Activated CD8-positive, alpha-beta T cell treated with anti-CD3 and anti-CD28 coated beads for 36 hours (primary cell): ENCODE results near the gene SLAMF7. TPM values are rescaled to one million over a fixed set of nuclear protein-coding genes. Genes with fewer than 3 reads are reported as not detected.
A peak's percentile ranks its signal among the peaks of the same experiment; 100 is the strongest.

Experiments used
- ATAC-seq: fragments of 200-7000 bp; cut with Tn5 transposase; one replicate; pipeline ENCODE4 v1.10.0; 2021; ENCODE audit warnings: mild to moderate bottlenecking, moderate library complexity
- CTCF ChIA-PET: fragments of 350-600 bp; sonication (Branson Sonifier 250); formaldehyde crosslinking; loops from one replicate; lab custom pipeline; 2021; ENCODE audit warnings: antibody characterized with exemption; lab: Charles Lee
- POLR2A ChIA-PET: fragments of 350-600 bp; sonication (Branson Sonifier 250); formaldehyde crosslinking; loops from one replicate; lab custom pipeline; 2021; ENCODE audit warnings: antibody characterized with exemption; lab: Charles Lee
- DNase-seq: peaks from one replicate; pipeline ENCODE4 v3.0.0-alpha.2; 2020
- H3K27ac Mint-ChIP-seq: one replicate; pipeline ENCODE4 v1.8.0; 2021; ENCODE audit warnings: mild to moderate bottlenecking, mixed read lengths
- H3K27me3 Mint-ChIP-seq: one replicate; pipeline ENCODE4 v1.8.0; 2021; ENCODE audit warnings: mixed read lengths
- H3K36me3 Mint-ChIP-seq: one replicate; pipeline ENCODE4 v1.8.0; 2021; ENCODE audit warnings: low read depth, mixed read lengths
- H3K4me1 Mint-ChIP-seq: one replicate; pipeline ENCODE4 v1.8.0; 2021; ENCODE audit warnings: low read depth, mixed read lengths
- H3K4me3 Mint-ChIP-seq: one replicate; pipeline ENCODE4 v1.8.0; 2021; ENCODE audit warnings: mild to moderate bottlenecking, moderate library complexity, mixed read lengths
- H3K9me3 Mint-ChIP-seq: one replicate; pipeline ENCODE4 v1.8.0; 2021; ENCODE audit warnings: mixed read lengths
- intact Hi-C: fragments of 100-400 bp; cut with micrococcal nuclease; formaldehyde crosslinking; loops from one replicate; pipeline ENCODE4 v1.10.0; 2022
- total RNA-seq, 2 experiments: library from RNA; stranded (reverse); gene quantifications; one replicate each; pipeline ENCODE4 v1.2.3, GENCODE V29; 2021
- TF ChIP-seq, protein P1 (sequence below): fragments of 200-600 bp; IDR thresholded peaks from one replicate; pipeline ENCODE4 v1.8.0; 2022; ENCODE audit warnings: antibody characterized with exemption, mild to moderate bottlenecking

SLAMF7 gene
- total RNA-seq, 2 experiments from 2014 or later, result 90.0 to 93.5 TPM

DNA sequence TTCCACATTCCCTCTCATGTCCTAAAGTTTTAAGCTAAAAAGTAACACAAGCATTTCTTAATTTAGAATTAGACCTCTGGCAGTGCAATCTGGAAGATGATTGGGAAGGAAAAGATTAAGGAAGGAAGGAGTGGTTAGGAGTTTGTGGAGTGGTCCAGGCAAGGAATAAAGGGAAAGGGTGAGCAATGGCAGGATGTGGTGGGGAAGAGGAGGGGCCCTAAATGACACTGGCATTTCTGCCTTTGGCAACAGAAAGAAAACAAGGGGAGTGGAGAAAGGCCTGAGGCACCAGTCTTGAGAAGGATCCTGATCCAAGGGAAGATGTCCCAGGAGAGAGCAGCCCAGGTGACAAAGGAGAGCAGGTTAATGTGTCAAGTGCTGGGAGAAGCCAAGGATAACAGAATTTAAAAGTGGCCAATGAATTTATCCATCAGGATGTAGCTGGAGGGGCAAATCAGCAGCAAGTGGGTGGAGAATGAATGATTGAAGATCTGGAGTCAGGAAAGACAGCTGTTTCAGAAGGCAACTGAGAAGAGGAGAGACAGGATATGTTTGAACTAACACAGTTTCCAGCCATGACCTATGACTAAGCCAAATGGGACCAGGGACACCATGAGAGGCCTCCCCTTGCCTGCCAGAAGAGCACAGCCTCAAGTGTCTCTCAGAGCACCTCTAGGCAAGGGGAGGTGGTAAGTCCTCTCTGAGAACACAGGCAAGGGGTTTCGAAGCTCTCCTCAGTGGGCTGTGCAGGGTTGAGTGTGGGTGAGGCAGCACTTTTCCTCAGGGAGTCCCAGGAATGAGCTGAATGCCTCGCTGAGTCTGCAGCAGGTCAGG lies 36.1 kb downstream of the SLAMF7 start:
- Mint-ChIP-seq H3K27me3 (no peaks in the 10 kb centered on the region), H3K27ac (peak overlapping the region; percentile 69), H3K9me3 (no peaks in the 10 kb centered on the region), H3K36me3 (no peaks in the 10 kb centered on the region), H3K4me1 (peaks cover 62% of the 10 kb centered on the region), H3K4me3 (peak overlapping the region; percentile 1)
- ChIA-PET CTCF (interaction anchor here (0.9 to 11.1 kb wide), 15 partner anchors 7 to 178 kb away, joined by 3 to 186 read pairs (median 29); partner anchors contain the start of genes ITLN2, LY9 and SLAMF7), POLR2A (interaction anchor here (0.6 to 2.2 kb wide), 9 partner anchors 9 to 62 kb away, joined by 3 to 9 read pairs (median 3); partner anchors contain the start of gene LY9)
- peak; percentile 59 for DNase-seq
- intact Hi-C loops, result loop anchor here (5.0 kb wide), 2 partner anchors 37 to 177 kb away; partner anchors contain the start of gene ITLN2
- TF ChIP-seq, protein P1, sequence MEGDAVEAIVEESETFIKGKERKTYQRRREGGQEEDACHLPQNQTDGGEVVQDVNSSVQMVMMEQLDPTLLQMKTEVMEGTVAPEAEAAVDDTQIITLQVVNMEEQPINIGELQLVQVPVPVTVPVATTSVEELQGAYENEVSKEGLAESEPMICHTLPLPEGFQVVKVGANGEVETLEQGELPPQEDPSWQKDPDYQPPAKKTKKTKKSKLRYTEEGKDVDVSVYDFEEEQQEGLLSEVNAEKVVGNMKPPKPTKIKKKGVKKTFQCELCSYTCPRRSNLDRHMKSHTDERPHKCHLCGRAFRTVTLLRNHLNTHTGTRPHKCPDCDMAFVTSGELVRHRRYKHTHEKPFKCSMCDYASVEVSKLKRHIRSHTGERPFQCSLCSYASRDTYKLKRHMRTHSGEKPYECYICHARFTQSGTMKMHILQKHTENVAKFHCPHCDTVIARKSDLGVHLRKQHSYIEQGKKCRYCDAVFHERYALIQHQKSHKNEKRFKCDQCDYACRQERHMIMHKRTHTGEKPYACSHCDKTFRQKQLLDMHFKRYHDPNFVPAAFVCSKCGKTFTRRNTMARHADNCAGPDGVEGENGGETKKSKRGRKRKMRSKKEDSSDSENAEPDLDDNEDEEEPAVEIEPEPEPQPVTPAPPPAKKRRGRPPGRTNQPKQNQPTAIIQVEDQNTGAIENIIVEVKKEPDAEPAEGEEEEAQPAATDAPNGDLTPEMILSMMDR, result no peak
- peak; percentile 78 for ATAC-seq

DNA sequence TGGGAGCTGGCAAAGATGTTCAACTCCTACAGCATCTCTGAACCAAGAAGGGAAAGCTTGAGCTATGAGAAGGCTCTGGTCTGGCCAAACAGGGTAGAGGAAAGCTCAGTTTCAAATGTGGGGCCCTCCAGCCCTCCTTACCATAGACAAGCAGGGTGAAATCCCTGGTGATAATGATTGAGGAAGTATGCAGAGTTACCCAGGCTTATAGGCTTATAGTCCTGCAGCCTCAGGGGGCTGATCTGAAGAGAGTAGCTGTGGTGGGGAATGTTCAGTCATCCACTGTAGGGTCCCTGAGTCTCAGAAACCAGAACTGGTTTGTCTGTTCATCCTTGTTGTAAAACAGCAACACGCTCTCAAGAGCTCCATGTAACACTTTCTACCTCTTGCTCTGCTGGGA lies 37.1 kb downstream of the SLAMF7 start:
- intact Hi-C loops, result loop anchor here (2.0 to 5.0 kb wide), 3 partner anchors 36 to 176 kb away; partner anchors contain the start of gene ITLN2
- DNase-seq, result peak; percentile 36
- peak overlapping the region; percentile 30 for H3K27ac Mint-ChIP-seq
- H3K9me3 Mint-ChIP-seq, result no peaks in the 10 kb centered on the region
- ChIA-PET CTCF (interaction anchor here (0.7 to 11.1 kb wide), 24 partner anchors 8 to 512 kb away, joined by 3 to 186 read pairs (median 12); partner anchors contain the start of genes CD48, ITLN2, LY9 and SLAMF7), POLR2A (interaction anchor here (0.6 to 2.2 kb wide), 10 partner anchors 8 to 64 kb away, joined by 3 to 9 read pairs (median 3); partner anchors contain the start of genes CD48 and LY9)
- no peak overlapping the region for H3K4me3 Mint-ChIP-seq
- TF ChIP-seq, protein P1, result no peak
- peaks cover 55% of the 10 kb centered on the region for H3K4me1 Mint-ChIP-seq
- H3K36me3 Mint-ChIP-seq, result no peaks in the 10 kb centered on the region
- peak; percentile 57 for ATAC-seq
- no peaks in the 10 kb centered on the region for H3K27me3 Mint-ChIP-seq

DNA sequence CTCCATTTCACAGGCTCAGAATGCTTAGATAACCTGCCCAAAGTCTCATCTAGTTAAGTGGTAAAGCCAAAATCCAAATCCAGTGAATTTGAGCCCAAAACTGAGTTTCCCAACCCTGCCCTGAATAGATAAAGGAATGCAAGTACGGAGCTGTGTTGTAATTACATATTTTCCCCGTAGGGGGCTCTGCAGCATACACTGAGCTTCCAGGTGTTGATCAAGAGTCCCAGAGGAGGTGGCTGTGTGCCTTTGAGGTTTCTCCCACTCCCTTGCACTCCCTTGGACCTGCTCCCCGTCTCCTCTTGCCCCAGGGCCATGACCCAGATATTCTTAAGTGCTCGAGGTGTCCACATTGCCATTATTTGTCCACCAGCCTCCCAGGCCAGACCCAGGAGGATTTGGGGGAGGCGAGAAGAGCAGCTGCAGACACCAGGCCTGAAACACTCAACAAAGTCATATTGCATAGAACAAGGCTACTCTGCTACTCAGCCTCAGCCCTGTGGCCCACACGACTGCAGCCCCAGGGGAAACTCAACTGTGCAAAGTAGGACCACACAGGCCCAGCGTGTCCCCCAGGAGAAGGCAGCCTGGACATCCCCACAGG lies 38.5 kb downstream of the SLAMF7 start:
- ChIA-PET CTCF (interaction anchor here (0.8 to 11.1 kb wide), 40 partner anchors 10 to 216 kb away, joined by 3 to 186 read pairs (median 5); partner anchors contain the start of genes CD48, ITLN2, LY9 and SLAMF7), POLR2A (interaction anchor here (1.1 to 2.2 kb wide), 5 partner anchors 10 to 97 kb away, joined by 3 to 5 read pairs (median 3); partner anchors contain the start of gene CD48)
- DNase-seq (peak; percentile 72), ATAC-seq (peak; percentile 67)
- Mint-ChIP-seq H3K4me1 (peaks cover 55% of the 10 kb centered on the region), H3K36me3 (no peaks in the 10 kb centered on the region), H3K27ac (peak overlapping the region; percentile 4), H3K27me3 (no peaks in the 10 kb centered on the region), H3K9me3 (no peaks in the 10 kb centered on the region), H3K4me3 (no peak overlapping the region)
- TF ChIP-seq, protein P1, result peak; percentile 85
- intact Hi-C loops, result loop anchor here (2.0 to 5.0 kb wide), 3 partner anchors 35 to 175 kb away; partner anchors contain the start of gene ITLN2

GRCh38 chr1:160778976-160779375 lies 39.9 kb downstream of the SLAMF7 start:
- no peak for DNase-seq
- ATAC-seq, result no peak
- H3K36me3 Mint-ChIP-seq, result no peaks in the 10 kb centered on the region
- no peak overlapping the region for H3K4me3 Mint-ChIP-seq
- H3K9me3 Mint-ChIP-seq, result no peaks in the 10 kb centered on the region
- intact Hi-C loops, result loop anchor here (5.0 kb wide), 2 partner anchors 33 to 173 kb away; partner anchors contain the start of gene ITLN2
- ChIA-PET CTCF (interaction anchor here (0.8 to 11.1 kb wide), 16 partner anchors 10 to 174 kb away, joined by 3 to 186 read pairs (median 20); partner anchors contain the start of genes ITLN2 and LY9), POLR2A (interaction anchor here (0.7 to 1.2 kb wide), 2 partner anchors 11 to 98 kb away, joined by 3 to 4 read pairs; no protein-coding TSS in a partner anchor)
- H3K27me3 Mint-ChIP-seq, result no peaks in the 10 kb centered on the region
- peaks cover 44% of the 10 kb centered on the region for H3K4me1 Mint-ChIP-seq
- no peak overlapping the region for H3K27ac Mint-ChIP-seq
- TF ChIP-seq, protein P1, result no peak
